ENCODE measurements around the gene TAF9.
"Not testable (repeated sequence)": the region's sequence is repeated elsewhere in the genome, so short reads cannot be mapped to it uniquely, and the experiment has no call there.

TAF9 gene

GRCh38 chr5:69369340-69370121, at the start of gene TAF9, which contains the start of the genes AK6 and RAD17:
Gene TAF9, minus strand, starts transcription at chr5:69369520. Its CDS starts 3,783 bp downstream, at chr5:69365737.
Gene AK6, minus strand, starts transcription at chr5:69369520. Its CDS starts 30 bp downstream, at chr5:69369490.
Gene RAD17, plus strand, starts transcription at chr5:69369818. Its CDS starts 2,391 bp downstream, at chr5:69372209.
- peak within 1 kb of the TSS; percentile 63 for H3K4me3 ChIP-seq (ENCODE audit: low read length)
- no peaks in the 10 kb centered on the region for H3K36me3 ChIP-seq (ENCODE audit: control insufficient read depth, insufficient read depth, low read length)
- no peaks in the 10 kb centered on the region for H3K9me3 ChIP-seq (ENCODE audit: control insufficient read depth, low read length)
- no peaks in the 10 kb centered on the region for H3K4me1 ChIP-seq (ENCODE audit: control insufficient read depth, insufficient read depth, low read length)
- no peaks in the 10 kb centered on the region for H3K27me3 ChIP-seq (ENCODE audit: control insufficient read depth, insufficient read depth, low read length)
- H3K9ac ChIP-seq (ENCODE audit: low read length), result peak within 1 kb of the TSS; percentile 92

GRCh38 chr5:69418554-69418953, 49.2 kb upstream of the TAF9 start:
- Histone ChIP-seq H3K9ac (ENCODE audit: low read length) (no peak overlapping the region), H3K4me1 (ENCODE audit: control insufficient read depth, insufficient read depth, low read length) (peaks cover 6% of the 10 kb centered on the region), H3K36me3 (ENCODE audit: control insufficient read depth, insufficient read depth, low read length) (no peaks in the 10 kb centered on the region), H3K9me3 (ENCODE audit: control insufficient read depth, low read length) (no peaks in the 10 kb centered on the region), H3K27me3 (ENCODE audit: control insufficient read depth, insufficient read depth, low read length) (no peaks in the 10 kb centered on the region), H3K4me3 (ENCODE audit: low read length) (no peak overlapping the region)

- Histone ChIP-seq H3K9ac (ENCODE audit: low read length) (peak overlapping the region; percentile 99), H3K4me1 (ENCODE audit: control insufficient read depth, insufficient read depth, low read length) (peaks cover 6% of the 10 kb centered on the region), H3K36me3 (ENCODE audit: control insufficient read depth, insufficient read depth, low read length) (no peaks in the 10 kb centered on the region), H3K27me3 (ENCODE audit: control insufficient read depth, insufficient read depth, low read length) (no peaks in the 10 kb centered on the region), H3K4me3 (ENCODE audit: low read length) (no peak overlapping the region), H3K9me3 (ENCODE audit: control insufficient read depth, low read length) (no peaks in the 10 kb centered on the region)
Observed at GRCh38 chr5:69416699-69417098, 47.4 kb upstream of the TAF9 start.

DNA sequence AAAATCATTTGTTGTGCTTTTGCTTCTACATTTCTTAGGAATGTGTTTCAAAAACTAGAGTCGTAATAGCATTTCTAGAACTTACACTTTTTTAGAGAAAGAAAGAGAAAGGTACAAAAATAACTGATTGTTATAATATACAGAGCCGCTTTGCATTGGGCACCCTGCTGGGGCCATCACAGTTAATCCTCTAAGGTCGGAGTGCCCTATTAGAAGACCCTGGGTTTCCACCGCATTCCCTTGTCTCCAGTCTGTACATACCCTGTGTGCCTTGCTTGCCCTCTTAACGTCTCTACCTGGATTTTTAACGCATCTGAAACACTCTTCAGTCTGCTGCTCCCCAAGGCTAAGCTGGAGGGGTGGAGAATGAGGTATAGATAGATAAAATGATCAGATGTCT, 46.9 kb upstream of the TAF9 start:
- no peaks in the 10 kb centered on the region for H3K9me3 ChIP-seq (ENCODE audit: control insufficient read depth, low read length)
- peak overlapping the region; percentile 99 for H3K9ac ChIP-seq (ENCODE audit: low read length)
- no peaks in the 10 kb centered on the region for H3K36me3 ChIP-seq (ENCODE audit: control insufficient read depth, insufficient read depth, low read length)
- H3K27me3 ChIP-seq (ENCODE audit: control insufficient read depth, insufficient read depth, low read length), result no peaks in the 10 kb centered on the region
- peak overlapping the region; percentile 99 for H3K4me3 ChIP-seq (ENCODE audit: low read length)
- H3K4me1 ChIP-seq (ENCODE audit: control insufficient read depth, insufficient read depth, low read length), result peaks cover 6% of the 10 kb centered on the region

- Histone ChIP-seq H3K9ac (ENCODE audit: low read length) (peak overlapping the region; percentile 99), H3K4me1 (ENCODE audit: control insufficient read depth, insufficient read depth, low read length) (peaks cover 6% of the 10 kb centered on the region), H3K4me3 (ENCODE audit: low read length) (peak overlapping the region; percentile 99), H3K36me3 (ENCODE audit: control insufficient read depth, insufficient read depth, low read length) (no peaks in the 10 kb centered on the region), H3K9me3 (ENCODE audit: control insufficient read depth, low read length) (no peaks in the 10 kb centered on the region), H3K27me3 (ENCODE audit: control insufficient read depth, insufficient read depth, low read length) (no peaks in the 10 kb centered on the region)
Observed at GRCh38 chr5:69415584-69415958, 46.3 kb upstream of the TAF9 start.

- Histone ChIP-seq H3K4me1 (ENCODE audit: control insufficient read depth, insufficient read depth, low read length) (peaks cover 6% of the 10 kb centered on the region), H3K9ac (ENCODE audit: low read length) (peak within 1 kb of the TSS; percentile 99), H3K36me3 (ENCODE audit: control insufficient read depth, insufficient read depth, low read length) (no peaks in the 10 kb centered on the region), H3K4me3 (ENCODE audit: low read length) (peak within 1 kb of the TSS; percentile 99), H3K9me3 (ENCODE audit: control insufficient read depth, low read length) (no peaks in the 10 kb centered on the region), H3K27me3 (ENCODE audit: control insufficient read depth, insufficient read depth, low read length) (no peaks in the 10 kb centered on the region)
Observed at GRCh38 chr5:69414885-69415583, 45.7 kb upstream of the TAF9 start, which contains the start of gene MARVELD2. Gene MARVELD2, plus strand, starts transcription at chr5:69415116. Its CDS starts 4,270 bp downstream, at chr5:69419386.

DNA sequence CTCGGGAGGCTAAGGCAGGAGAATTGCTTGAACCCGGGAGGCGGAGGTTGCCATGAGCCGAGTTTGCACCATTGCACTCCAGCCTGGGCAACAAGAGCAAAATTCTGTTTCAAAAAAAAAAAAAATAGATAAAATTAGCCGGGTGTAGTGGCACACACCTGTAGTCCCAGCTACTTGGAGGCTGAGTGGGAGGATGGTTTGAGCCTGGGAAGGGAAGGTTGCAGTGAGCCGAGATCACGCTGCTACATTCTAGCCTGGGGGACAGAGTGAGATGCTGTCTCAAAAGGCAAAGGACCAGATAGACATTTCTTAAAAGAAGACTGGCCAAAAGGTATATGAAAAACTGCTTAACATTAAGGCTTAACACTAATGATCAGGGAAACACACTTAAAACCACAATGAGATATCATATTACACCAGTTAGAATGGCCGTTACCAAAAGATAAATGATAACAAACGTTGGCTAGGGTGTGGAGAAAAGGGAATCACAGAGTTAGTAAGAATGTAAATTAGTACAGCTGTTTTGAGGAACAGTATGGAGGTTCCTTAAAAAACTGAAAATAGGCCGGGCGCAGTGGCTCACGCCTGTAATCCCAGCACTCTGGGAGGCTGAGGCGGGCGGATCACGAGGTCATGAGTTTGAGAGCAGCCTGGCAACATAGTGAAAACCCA, 35.5 kb upstream of the TAF9 start:
- Histone ChIP-seq H3K36me3 (ENCODE audit: control insufficient read depth, insufficient read depth, low read length) (no peaks in the 10 kb centered on the region), H3K4me1 (ENCODE audit: control insufficient read depth, insufficient read depth, low read length) (no peaks in the 10 kb centered on the region), H3K27me3 (ENCODE audit: control insufficient read depth, insufficient read depth, low read length) (no peaks in the 10 kb centered on the region), H3K9ac (ENCODE audit: low read length) (no peak overlapping the region), H3K9me3 (ENCODE audit: control insufficient read depth, low read length) (no peaks in the 10 kb centered on the region), H3K4me3 (ENCODE audit: low read length) (no peak overlapping the region)

GRCh38 chr5:69378376-69378775, 9.1 kb upstream of the TAF9 start:
- Histone ChIP-seq H3K9ac (ENCODE audit: low read length) (no peak overlapping the region), H3K36me3 (ENCODE audit: control insufficient read depth, insufficient read depth, low read length) (no peaks in the 10 kb centered on the region), H3K4me1 (ENCODE audit: control insufficient read depth, insufficient read depth, low read length) (no peaks in the 10 kb centered on the region), H3K9me3 (ENCODE audit: control insufficient read depth, low read length) (no peaks in the 10 kb centered on the region), H3K4me3 (ENCODE audit: low read length) (no peak overlapping the region), H3K27me3 (ENCODE audit: control insufficient read depth, insufficient read depth, low read length) (no peaks in the 10 kb centered on the region)

DNA sequence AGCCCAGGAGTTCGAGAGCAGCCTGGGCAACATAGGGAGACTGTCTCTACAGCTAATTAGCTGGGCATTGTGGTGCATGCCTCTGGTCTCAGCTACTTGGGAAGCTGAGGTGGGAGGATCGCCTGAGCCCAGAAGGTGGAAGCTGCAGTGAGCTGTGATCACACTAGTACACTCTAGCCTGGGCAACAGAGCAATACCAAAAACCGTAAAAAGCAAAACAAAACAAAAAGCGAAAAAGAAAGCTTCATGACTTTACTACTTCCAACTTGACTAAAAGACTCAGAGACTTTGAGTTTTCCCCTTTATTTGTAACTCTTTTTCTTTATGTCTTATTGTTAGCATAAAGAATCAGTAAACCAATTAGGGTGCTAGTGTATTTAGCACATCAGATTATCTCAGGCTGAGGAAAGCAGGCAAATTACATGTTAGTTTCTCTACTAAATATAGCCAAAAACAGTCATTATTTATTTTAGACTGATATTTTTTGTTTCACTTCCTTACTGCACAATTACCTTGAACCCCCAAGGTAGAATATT, 5.7 kb upstream of the TAF9 start:
- H3K4me1 ChIP-seq (ENCODE audit: control insufficient read depth, insufficient read depth, low read length), result no peaks in the 10 kb centered on the region
- no peaks in the 10 kb centered on the region for H3K27me3 ChIP-seq (ENCODE audit: control insufficient read depth, insufficient read depth, low read length)
- no peaks in the 10 kb centered on the region for H3K36me3 ChIP-seq (ENCODE audit: control insufficient read depth, insufficient read depth, low read length)
- no peak overlapping the region for H3K9ac ChIP-seq (ENCODE audit: low read length)
- H3K9me3 ChIP-seq (ENCODE audit: control insufficient read depth, low read length), result no peaks in the 10 kb centered on the region
- H3K4me3 ChIP-seq (ENCODE audit: low read length), result no peak overlapping the region

- no peaks in the 10 kb centered on the region for H3K27me3 ChIP-seq (ENCODE audit: control insufficient read depth, insufficient read depth, low read length)
- no peaks in the 10 kb centered on the region for H3K36me3 ChIP-seq (ENCODE audit: control insufficient read depth, insufficient read depth, low read length)
- H3K4me3 ChIP-seq (ENCODE audit: low read length), result no peak overlapping the region
- H3K9me3 ChIP-seq (ENCODE audit: control insufficient read depth, low read length), result no peaks in the 10 kb centered on the region
- H3K9ac ChIP-seq (ENCODE audit: low read length), result no peak overlapping the region
- no peaks in the 10 kb centered on the region for H3K4me1 ChIP-seq (ENCODE audit: control insufficient read depth, insufficient read depth, low read length)
Observed at GRCh38 chr5:69372394-69372793, 3.1 kb upstream of the TAF9 start.

GRCh38 chr5:69370335-69370734, 1.0 kb upstream of the TAF9 start:
- Histone ChIP-seq H3K4me3 (ENCODE audit: low read length) (peak overlapping the region; percentile 63), H3K9ac (ENCODE audit: low read length) (peak overlapping the region; percentile 92)
- H3K4me1 ChIP-seq (ENCODE audit: control insufficient read depth, insufficient read depth, low read length); H3K9me3 ChIP-seq (ENCODE audit: control insufficient read depth, low read length); H3K27me3 ChIP-seq (ENCODE audit: control insufficient read depth, insufficient read depth, low read length); H3K36me3 ChIP-seq (ENCODE audit: control insufficient read depth, insufficient read depth, low read length): not testable (repeated sequence)

All from mucosa of stomach (tissue), 1 donor.